Suprapubic skin (tissue), 3 donors: ENCODE results near the gene NFIC.

Experiments used
- POLR2A ChIP-seq, 2 donors: fragments of 450-650 bp; IDR thresholded peaks; one replicate each; pipeline ENCODE4 v1.6.1; 2017; ENCODE audit warnings: antibody characterized with exemption in 2 of 2, mild to moderate bottlenecking in 2 of 2, moderate library complexity in 2 of 2
- TF ChIP-seq, protein P1 (sequence below), 2 donors: fragments of 200-600 bp in 1 of 2; fragments of 450-650 bp in 1 of 2; sonication (generic) in 1 of 2; IDR thresholded peaks; one replicate each; pipeline ENCODE4 v1.5.1; 2016 to 2019; ENCODE audit warnings: antibody characterized with exemption in 2 of 2, mild to moderate bottlenecking in 1 of 2, moderate library complexity in 1 of 2

DNA sequence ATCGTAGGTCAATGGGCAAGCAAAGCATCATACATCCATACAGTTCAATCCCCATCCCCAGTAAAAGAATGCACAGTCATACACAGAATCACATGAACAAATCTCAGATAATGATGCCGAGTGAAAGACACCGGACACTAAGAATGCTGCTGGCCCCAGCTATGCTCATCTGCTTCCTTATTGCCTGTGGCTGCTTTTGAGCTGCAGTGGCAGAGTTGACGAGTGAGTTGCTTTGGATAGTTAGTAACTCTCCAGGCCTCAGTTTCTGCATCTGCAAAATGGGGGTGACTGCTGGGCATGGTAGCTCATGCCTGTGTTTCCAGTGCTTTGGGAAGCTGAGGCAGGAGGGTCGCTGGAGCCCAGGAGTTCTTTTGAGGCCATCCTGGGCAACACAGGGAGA is 12.9 kb upstream of the NFIC start:
- TF ChIP-seq, protein P1, sequence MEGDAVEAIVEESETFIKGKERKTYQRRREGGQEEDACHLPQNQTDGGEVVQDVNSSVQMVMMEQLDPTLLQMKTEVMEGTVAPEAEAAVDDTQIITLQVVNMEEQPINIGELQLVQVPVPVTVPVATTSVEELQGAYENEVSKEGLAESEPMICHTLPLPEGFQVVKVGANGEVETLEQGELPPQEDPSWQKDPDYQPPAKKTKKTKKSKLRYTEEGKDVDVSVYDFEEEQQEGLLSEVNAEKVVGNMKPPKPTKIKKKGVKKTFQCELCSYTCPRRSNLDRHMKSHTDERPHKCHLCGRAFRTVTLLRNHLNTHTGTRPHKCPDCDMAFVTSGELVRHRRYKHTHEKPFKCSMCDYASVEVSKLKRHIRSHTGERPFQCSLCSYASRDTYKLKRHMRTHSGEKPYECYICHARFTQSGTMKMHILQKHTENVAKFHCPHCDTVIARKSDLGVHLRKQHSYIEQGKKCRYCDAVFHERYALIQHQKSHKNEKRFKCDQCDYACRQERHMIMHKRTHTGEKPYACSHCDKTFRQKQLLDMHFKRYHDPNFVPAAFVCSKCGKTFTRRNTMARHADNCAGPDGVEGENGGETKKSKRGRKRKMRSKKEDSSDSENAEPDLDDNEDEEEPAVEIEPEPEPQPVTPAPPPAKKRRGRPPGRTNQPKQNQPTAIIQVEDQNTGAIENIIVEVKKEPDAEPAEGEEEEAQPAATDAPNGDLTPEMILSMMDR (IDR thresholded peaks at IDR 0.05), result no peak
- no peak for TF ChIP-seq POLR2A (IDR thresholded peaks at IDR 0.05)
